ENCODE results near the gene KRTAP16-1. TPM values are rescaled to one million over a fixed set of nuclear protein-coding genes. Genes with fewer than 3 reads are reported as not detected.
"Not testable (repeated sequence)": the region's sequence is repeated elsewhere in the genome, so short reads cannot be mapped to it uniquely, and the experiment has no call there.

The KRTAP16-1 gene
- total and polyA plus RNA-seq, 7 donors: not detected

GRCh38 chr17:41284043-41284442 is 25.1 kb downstream of the KRTAP16-1 start:
- Histone ChIP-seq H3K4me3 (no peak overlapping the region), H3K9me3 (no peaks in the 10 kb centered on the region), H3K27ac (no peak overlapping the region), H3K36me3 (ENCODE audit: insufficient read depth in 1 of 2, low read depth in 1 of 2) (no peaks in the 10 kb centered on the region), H3K4me1 (no peaks in the 10 kb centered on the region), H3K27me3 (ENCODE audit: insufficient read depth in 3 of 3, low read length in 2 of 3) (peaks cover 2 to 17% (median 4%) of the 10 kb centered on the region in 3 donors)
- no peak for TF ChIP-seq CTCF (IDR thresholded peaks at IDR 0.05)
- 62 to 67% (median 64%) methylated on average over 3 of the region's 3 CpGs for WGBS, 3 donors
- DNase-seq (no peak), ATAC-seq (no peak)
- intact Hi-C loops (cut with DNase I): no loop called here

GRCh38 chr17:41278176-41278955 is 30.7 kb downstream of the KRTAP16-1 start:
- WGBS, 3 donors: 74 to 86% (median 84%) methylated on average over 3 of the region's 3 CpGs
- intact Hi-C loops (cut with DNase I): no loop called here
- Histone ChIP-seq H3K4me3 (no peak overlapping the region), H3K36me3 (ENCODE audit: insufficient read depth in 1 of 2, low read depth in 1 of 2) (no peaks in the 10 kb centered on the region), H3K27me3 (ENCODE audit: insufficient read depth in 3 of 3, low read length in 2 of 3) (peaks cover 0 to 19% (median 4%) of the 10 kb centered on the region in 3 donors), H3K4me1 (no peaks in the 10 kb centered on the region), H3K27ac (no peak overlapping the region), H3K9me3 (no peaks in the 10 kb centered on the region)
- no peak for TF ChIP-seq CTCF (IDR thresholded peaks at IDR 0.05)
- DNase-seq (no peak), ATAC-seq (no peak)

- not testable (repeated sequence) for H3K36me3 ChIP-seq (ENCODE audit: insufficient read depth in 1 of 2, low read depth in 1 of 2); DNase-seq; H3K27ac ChIP-seq; H3K4me3 ChIP-seq; H3K4me1 ChIP-seq; ATAC-seq; H3K27me3 ChIP-seq (ENCODE audit: insufficient read depth in 3 of 3, low read length in 2 of 3); H3K9me3 ChIP-seq
- 69 to 74% (median 74%) methylated on average over 3 of the region's 3 CpGs for WGBS, 3 donors
- intact Hi-C loops (cut with DNase I): loop anchor here in 1 of 2 donors (2.0 kb wide), 1 partner anchor 13 kb away; no protein-coding TSS in a partner anchor
Observed at GRCh38 chr17:41275648-41276190, 33.4 kb downstream of the KRTAP16-1 start, which contains the start of gene KRTAP9-7. Gene KRTAP9-7, plus strand, starts transcription at chr17:41275698. Its CDS starts 0 bp downstream, at chr17:41275698.

GRCh38 chr17:41271858-41272257 is 37.3 kb downstream of the KRTAP16-1 start:
- H3K9me3 ChIP-seq: no peaks in the 10 kb centered on the region
- DNase-seq: no peak
- no peaks in the 10 kb centered on the region for H3K36me3 ChIP-seq (ENCODE audit: insufficient read depth in 1 of 2, low read depth in 1 of 2)
- ATAC-seq: no peak
- no peak for TF ChIP-seq CTCF (IDR thresholded peaks at IDR 0.05)
- no peaks in the 10 kb centered on the region for H3K27me3 ChIP-seq (ENCODE audit: insufficient read depth in 3 of 3, low read length in 2 of 3)
- H3K4me3 ChIP-seq: no peak overlapping the region
- H3K4me1 ChIP-seq: no peaks in the 10 kb centered on the region
- H3K27ac ChIP-seq: no peak overlapping the region
- WGBS, 3 donors: 53 to 57% methylated on average over 1 of the region's 1 CpG; no CpG with 5 or more reads in 1 of the 3 donors
- intact Hi-C loops (cut with DNase I): no loop called here

- ATAC-seq; H3K9me3 ChIP-seq; DNase-seq; H3K36me3 ChIP-seq (ENCODE audit: insufficient read depth in 1 of 2, low read depth in 1 of 2); H3K4me1 ChIP-seq; H3K4me3 ChIP-seq; H3K27ac ChIP-seq; intact Hi-C loops (cut with DNase I); H3K27me3 ChIP-seq (ENCODE audit: insufficient read depth in 3 of 3, low read length in 2 of 3): not testable (repeated sequence)
- 0 to 22% methylated on average over 1 of the region's 1 CpG; no CpG with 5 or more reads in 1 of the 3 donors for WGBS, 3 donors
Observed at GRCh38 chr17:41271323-41271722, 37.8 kb downstream of the KRTAP16-1 start.

Measured in psoas muscle (tissue), 8 donors.